Measurements from ENCODE around the gene DPP7. TPM values are rescaled to one million over a fixed set of nuclear protein-coding genes. Genes with fewer than 3 reads are reported as not detected.

DPP7 gene
- total and polyA plus RNA-seq, 9 of the 15 experiments (the other 6 are each of a cell fraction or from before 2014, with no cell fraction given): 0.99 to 365 (median 132) TPM

GRCh38 chr9:137083394-137084004 is 31.0 kb downstream of the DPP7 start (continued):
- TF ChIP-seq ZNF696 (CRISPR knock-in tag; conservative IDR thresholded peaks at IDR 0.05) (no peak), BACH1 (tag; IDR thresholded peaks at IDR 0.05) (0 out of 2 replicates have a peak, but pooled peaks have one; percentile 48), RAD21 (CRISPR knock-in tag; conservative IDR thresholded peaks at IDR 0.05 in 1 of 2, IDR thresholded peaks at IDR 0.05 in 1 of 2) (no peak), RFX1 (IDR thresholded peaks at IDR 0.05) (no peak), MAFK (IDR thresholded peaks at IDR 0.05; ENCODE audit: low read length) (peak; percentile 67), NRF1 (conservative IDR thresholded peaks at IDR 0.05 in 1 of 2, IDR thresholded peaks at IDR 0.05 in 1 of 2) (peak; percentile 69 to 72), KHSRP (IDR thresholded peaks at IDR 0.05) (no peak)
- TF ChIP-seq, protein P1, sequence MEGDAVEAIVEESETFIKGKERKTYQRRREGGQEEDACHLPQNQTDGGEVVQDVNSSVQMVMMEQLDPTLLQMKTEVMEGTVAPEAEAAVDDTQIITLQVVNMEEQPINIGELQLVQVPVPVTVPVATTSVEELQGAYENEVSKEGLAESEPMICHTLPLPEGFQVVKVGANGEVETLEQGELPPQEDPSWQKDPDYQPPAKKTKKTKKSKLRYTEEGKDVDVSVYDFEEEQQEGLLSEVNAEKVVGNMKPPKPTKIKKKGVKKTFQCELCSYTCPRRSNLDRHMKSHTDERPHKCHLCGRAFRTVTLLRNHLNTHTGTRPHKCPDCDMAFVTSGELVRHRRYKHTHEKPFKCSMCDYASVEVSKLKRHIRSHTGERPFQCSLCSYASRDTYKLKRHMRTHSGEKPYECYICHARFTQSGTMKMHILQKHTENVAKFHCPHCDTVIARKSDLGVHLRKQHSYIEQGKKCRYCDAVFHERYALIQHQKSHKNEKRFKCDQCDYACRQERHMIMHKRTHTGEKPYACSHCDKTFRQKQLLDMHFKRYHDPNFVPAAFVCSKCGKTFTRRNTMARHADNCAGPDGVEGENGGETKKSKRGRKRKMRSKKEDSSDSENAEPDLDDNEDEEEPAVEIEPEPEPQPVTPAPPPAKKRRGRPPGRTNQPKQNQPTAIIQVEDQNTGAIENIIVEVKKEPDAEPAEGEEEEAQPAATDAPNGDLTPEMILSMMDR (IDR thresholded peaks at IDR 0.05 in 2 of 3, conservative IDR thresholded peaks at IDR 0.05 in 1 of 3; ENCODE audit: insufficient read depth in 2 of 3, low read depth in 1 of 3, low read length in 3 of 3): no peak

DNA sequence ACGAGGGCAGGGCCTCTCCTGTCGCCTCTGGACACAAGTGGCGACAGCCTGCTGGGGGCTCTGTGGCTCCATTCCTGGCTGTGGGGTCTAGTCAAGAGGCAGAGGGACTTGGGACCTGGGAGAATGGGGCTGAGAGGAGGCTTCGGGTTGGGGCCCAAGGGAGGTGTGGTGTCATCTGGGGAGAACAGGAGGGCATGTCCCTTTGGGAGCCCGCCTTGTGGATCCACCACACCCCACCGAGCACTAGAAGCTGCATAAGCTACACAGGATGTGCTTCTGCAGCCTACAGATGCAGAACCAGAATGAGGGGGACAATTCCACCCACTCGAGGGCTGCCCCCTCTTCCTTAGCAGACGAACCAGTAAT is 31.6 kb downstream of the DPP7 start:
- FAIRE-seq: no peak
- Histone ChIP-seq H3K9ac (ENCODE audit: insufficient read depth in 1 of 2, low read depth in 2 of 2, low read length in 2 of 2) (peak overlapping the region; percentile 26 to 88; a peak in 3 of 4 replicates), H3K4me1 (replicated peaks in 1 of 2; ENCODE audit: control insufficient read depth in 2 of 2, insufficient read depth in 2 of 2, low read length in 2 of 2) (peaks cover 27 to 85% of the 10 kb centered on the region in 2 experiments; a peak in 4 of 5 replicates)

More for the DNA sequence above, 31.6 kb downstream of the DPP7 start:
- BruUV-seq (replicated peaks): no TSS peak
- ChIA-PET POLR2A (interaction anchor here (0.9 to 2.6 kb wide), 4 partner anchors 13 to 158 kb away, joined by 3 to 14 read pairs (median 4); partner anchors contain the start of genes SAPCD2 and TUBB4B), CTCF (ENCODE audit: low intra/inter-chr PET ratio) (no interaction called here)
- H3K27ac ChIP-seq (ENCODE audit: extremely low read depth, low read depth, low read length): peak overlapping the region; percentile 63; the same call in 1 of the 3 replicates
- H3K27me3 ChIP-seq (ENCODE audit: control insufficient read depth in 2 of 2, insufficient read depth in 2 of 2, low read length in 2 of 2): no peaks in the 10 kb centered on the region
- no peak for ATAC-seq
- no peak overlapping the region for H3K4me3 ChIP-seq
- H3K9me1 ChIP-seq (ENCODE audit: control insufficient read depth, insufficient read depth, low read length): no peaks in the 10 kb centered on the region
- H3K36me3 ChIP-seq (ENCODE audit: control insufficient read depth, insufficient read depth, low read length): peaks cover 10% of the 10 kb centered on the region; the same call in 1 of the 3 replicates
- no peak for DNase-seq (ENCODE audit: extremely low read depth in 1 of 4, low spot score in 3 of 4)
- in situ Hi-C loops (cut with MboI): no loop called here
- intact Hi-C loops (cut with micrococcal nuclease): no loop called here
- H4K20me1 ChIP-seq (replicated peaks; ENCODE audit: control insufficient read depth, insufficient read depth, low read length): no peaks in the 10 kb centered on the region
- H3K79me2 ChIP-seq (ENCODE audit: control insufficient read depth, insufficient read depth, low read length): peaks cover 20% of the 10 kb centered on the region; the same call in 2 of the 3 replicates
- H3K4me2 ChIP-seq (ENCODE audit: insufficient read depth, low read length): no peak overlapping the region; the same call in 1 of the 2 replicates
- WGBS (ENCODE audit: insufficient coverage, low coverage, missing lambda C conversion rate): 65% methylated on average over 8 of the region's 8 CpGs
- H3K9me3 ChIP-seq (replicated peaks; ENCODE audit: control insufficient read depth, insufficient read depth, low read depth, low read length): no peaks in the 10 kb centered on the region
- no peak overlapping the region for H2AFZ ChIP-seq (ENCODE audit: low read depth, low read length)
- TF ChIP-seq, protein P1 (IDR thresholded peaks at IDR 0.05 in 2 of 3, conservative IDR thresholded peaks at IDR 0.05 in 1 of 3; ENCODE audit: insufficient read depth in 2 of 3, low read depth in 1 of 3, low read length in 3 of 3): 0 out of 6 replicates have a peak, but pooled peaks of 1 of the 3 experiments have one; percentile 4
- TF ChIP-seq JUND (IDR thresholded peaks at IDR 0.05; ENCODE audit: borderline replicate concordance, low read depth, low read length): no peak
- TF ChIP-seq JUND (tag; IDR thresholded peaks at IDR 0.05; ENCODE audit: borderline replicate concordance, low read depth, low read length): no peak

Data from K562 (cell line).